Caco-2 (cell line): ENCODE results near the gene DTD2. TPM values are rescaled to one million over a fixed set of nuclear protein-coding genes. Genes with fewer than 3 reads are reported as not detected.
A peak's percentile ranks its signal among the peaks of the same experiment; 100 is the strongest.

Experiments used
- BruUV-seq: library from RNA; stranded (reverse); fragments of 400-500 nt; replicated peaks from 2 replicates; lab custom pipeline; 2021; lab: Mats Ljungman, UMichigan
- CTCF ChIA-PET: fragments of 300-600 bp; sonication (Branson Sonifier 250); formaldehyde crosslinking; loops from one replicate; lab custom pipeline; 2022; ENCODE audit warnings: antibody characterized with exemption; lab: Charles Lee
- POLR2A ChIA-PET: fragments of 300-600 bp; sonication (Branson Sonifier 250); formaldehyde crosslinking; loops from one replicate; lab custom pipeline; 2022; ENCODE audit warnings: antibody characterized with exemption; lab: Charles Lee
- DNase-seq, 2 experiments: peaks; one replicate each; pipeline versions ENCODE4 v3.0.0 to v3.0.0-alpha.2; 2020 to 2022
- H3K27me3 ChIP-seq: replicated peaks from 2 replicates; pipeline ENCODE4 v1.6.0; 2011; ENCODE audit warnings: low read length; ENCODE audit not compliant: control insufficient read depth, insufficient read depth
- H3K36me3 ChIP-seq: 2 replicates; pipeline ENCODE4 v1.5.1; 2011; ENCODE audit warnings: low read length; ENCODE audit not compliant: control insufficient read depth, insufficient read depth
- H3K4me1 ChIP-seq: fragments of 250-450 bp; sonication (Bioruptor Pico); 2 replicates; pipeline ENCODE4 v1.5.1; 2020; ENCODE audit warnings: mild to moderate bottlenecking
- H3K4me3 ChIP-seq: 2 replicates; pipeline ENCODE4 v1.5.1; 2011; ENCODE audit warnings: low read depth, mild to moderate bottlenecking, control low read depth, low read length
- H3K9me3 ChIP-seq: fragments of 250-450 bp; sonication (Bioruptor Pico); 2 replicates; pipeline ENCODE4 v1.5.1; 2020; ENCODE audit warnings: mild to moderate bottlenecking, moderate library complexity
- H3K27ac Mint-ChIP-seq: one replicate; pipeline ENCODE4 v1.8.0; 2022; ENCODE audit warnings: mixed read lengths; ENCODE audit not compliant: unreplicated experiment
- H3K27me3 Mint-ChIP-seq: one replicate; pipeline ENCODE4 v1.8.0; 2022; ENCODE audit warnings: mixed read lengths; ENCODE audit not compliant: insufficient read depth, unreplicated experiment
- H3K36me3 Mint-ChIP-seq: one replicate; pipeline ENCODE4 v1.8.0; 2022; ENCODE audit warnings: mild to moderate bottlenecking, mixed read lengths; ENCODE audit not compliant: insufficient read depth, unreplicated experiment
- H3K4me1 Mint-ChIP-seq: one replicate; pipeline ENCODE4 v1.8.0; 2022; ENCODE audit warnings: low read depth, mixed read lengths; ENCODE audit not compliant: unreplicated experiment
- H3K4me3 Mint-ChIP-seq: one replicate; pipeline ENCODE4 v1.8.0; 2022; ENCODE audit warnings: mild to moderate bottlenecking, moderate library complexity, mixed read lengths; ENCODE audit not compliant: unreplicated experiment
- H3K9me3 Mint-ChIP-seq: one replicate; pipeline ENCODE4 v1.8.0; 2022; ENCODE audit warnings: mixed read lengths; ENCODE audit not compliant: unreplicated experiment
- intact Hi-C: fragments of 100-400 bp; cut with micrococcal nuclease; formaldehyde crosslinking; loops from one replicate; pipeline ENCODE4 v1.10.0; 2022; ENCODE audit not compliant: unreplicated experiment
- total RNA-seq: library from RNA; stranded (reverse); gene quantifications from 2 replicates; pipeline ENCODE4 v1.2.3, GENCODE V29; 2022
- TF ChIP-seq, protein P1 (sequence below), 2 experiments: fragments of 200-600 bp in 1 of 2; IDR thresholded peaks; 1 replicate in 1 of 2; 2 replicates in 1 of 2; pipeline versions ENCODE4 v1.5.1 to v1.8.0; 2011 to 2022; ENCODE audit warnings: antibody characterized with exemption in 1 of 2, control low read depth in 1 of 2, inconsistent platforms in 1 of 2, low read depth in 1 of 2, low read length in 1 of 2, mild to moderate bottlenecking in 1 of 2, moderate library complexity in 1 of 2; ENCODE audit not compliant: insufficient read depth in 1 of 2, severe bottlenecking in 1 of 2, unreplicated experiment in 1 of 2

The DTD2 gene
- total RNA-seq, 1 experiment from 2014 or later = 20.0 TPM

- H3K36me3 Mint-ChIP-seq = peaks cover 5% of the 10 kb centered on the region
- H3K27me3 Mint-ChIP-seq = no peaks in the 10 kb centered on the region
- no peaks in the 10 kb centered on the region for H3K27me3 ChIP-seq
- H3K4me1 Mint-ChIP-seq = no peaks in the 10 kb centered on the region
- intact Hi-C loops = no loop called here
- H3K36me3 ChIP-seq = no peaks in the 10 kb centered on the region; the same call in 1 of the 2 replicates
- H3K4me3 ChIP-seq = no peak overlapping the region
- no TSS peak for BruUV-seq
- no peaks in the 10 kb centered on the region for H3K4me1 ChIP-seq
- no peaks in the 10 kb centered on the region for H3K9me3 Mint-ChIP-seq
- no peak overlapping the region for H3K27ac Mint-ChIP-seq
- H3K4me3 Mint-ChIP-seq = no peak overlapping the region
- CTCF ChIA-PET = interaction anchor here (0.5 to 1.7 kb wide), 3 partner anchors 29 to 414 kb away, joined by 3 to 8 read pairs (median 3); partner anchors contain the start of gene HEATR5A
- no peaks in the 10 kb centered on the region for H3K9me3 ChIP-seq
- POLR2A ChIA-PET = interaction anchor here (1.8 kb wide), 1 partner anchor 29 kb away, joined by 12 read pairs; the partner anchor contains the start of gene HEATR5A
- DNase-seq = no peak
- TF ChIP-seq, protein P1, sequence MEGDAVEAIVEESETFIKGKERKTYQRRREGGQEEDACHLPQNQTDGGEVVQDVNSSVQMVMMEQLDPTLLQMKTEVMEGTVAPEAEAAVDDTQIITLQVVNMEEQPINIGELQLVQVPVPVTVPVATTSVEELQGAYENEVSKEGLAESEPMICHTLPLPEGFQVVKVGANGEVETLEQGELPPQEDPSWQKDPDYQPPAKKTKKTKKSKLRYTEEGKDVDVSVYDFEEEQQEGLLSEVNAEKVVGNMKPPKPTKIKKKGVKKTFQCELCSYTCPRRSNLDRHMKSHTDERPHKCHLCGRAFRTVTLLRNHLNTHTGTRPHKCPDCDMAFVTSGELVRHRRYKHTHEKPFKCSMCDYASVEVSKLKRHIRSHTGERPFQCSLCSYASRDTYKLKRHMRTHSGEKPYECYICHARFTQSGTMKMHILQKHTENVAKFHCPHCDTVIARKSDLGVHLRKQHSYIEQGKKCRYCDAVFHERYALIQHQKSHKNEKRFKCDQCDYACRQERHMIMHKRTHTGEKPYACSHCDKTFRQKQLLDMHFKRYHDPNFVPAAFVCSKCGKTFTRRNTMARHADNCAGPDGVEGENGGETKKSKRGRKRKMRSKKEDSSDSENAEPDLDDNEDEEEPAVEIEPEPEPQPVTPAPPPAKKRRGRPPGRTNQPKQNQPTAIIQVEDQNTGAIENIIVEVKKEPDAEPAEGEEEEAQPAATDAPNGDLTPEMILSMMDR (IDR thresholded peaks at IDR 0.05; ENCODE audit: insufficient read depth in 1 of 2, low read depth in 1 of 2, low read length in 1 of 2, severe bottlenecking in 1 of 2, unreplicated experiment in 1 of 2) = no peak
These were observed 8.2 kb downstream of the DTD2 start for GRCh38 chr14:31449136-31449535.

DNA sequence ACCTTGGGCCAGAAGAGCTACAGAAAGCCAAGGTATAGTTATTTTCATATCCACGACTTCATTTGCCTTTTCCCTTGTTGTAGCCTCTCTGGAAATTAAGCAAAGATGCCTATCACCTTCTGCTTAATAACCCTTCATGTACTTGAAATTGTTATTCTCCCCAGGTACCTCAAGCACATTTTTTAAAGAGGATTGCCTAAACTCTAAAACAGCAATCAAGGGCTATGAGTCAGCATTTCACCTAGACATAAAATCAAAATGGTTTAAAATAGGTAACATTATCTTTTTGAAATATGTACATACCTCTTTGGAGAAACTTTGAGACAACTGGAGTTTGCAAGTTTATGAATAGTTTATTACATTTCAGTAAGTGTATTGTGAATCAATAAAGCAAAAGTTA is 11.6 kb downstream of the DTD2 start:
- POLR2A ChIA-PET = no interaction called here
- TF ChIP-seq, protein P1 (IDR thresholded peaks at IDR 0.05; ENCODE audit: insufficient read depth in 1 of 2, low read depth in 1 of 2, low read length in 1 of 2, severe bottlenecking in 1 of 2, unreplicated experiment in 1 of 2) = no peak
- H3K9me3 Mint-ChIP-seq = no peaks in the 10 kb centered on the region
- Histone ChIP-seq H3K4me3 (no peak overlapping the region), H3K4me1 (peaks cover 22% of the 10 kb centered on the region), H3K27me3 (no peaks in the 10 kb centered on the region), H3K36me3 (no peaks in the 10 kb centered on the region), H3K9me3 (no peaks in the 10 kb centered on the region)
- intact Hi-C loops = no loop called here
- no TSS peak for BruUV-seq
- no peaks in the 10 kb centered on the region for H3K4me1 Mint-ChIP-seq
- CTCF ChIA-PET = no interaction called here
- H3K27ac Mint-ChIP-seq = no peak overlapping the region
- no peaks in the 10 kb centered on the region for H3K36me3 Mint-ChIP-seq
- H3K27me3 Mint-ChIP-seq = no peaks in the 10 kb centered on the region
- no peak overlapping the region for H3K4me3 Mint-ChIP-seq
- no peak for DNase-seq

- CTCF ChIA-PET = interaction anchor here (1.6 kb wide), 1 partner anchor 22 kb away, joined by 11 read pairs; the partner anchor contains the start of gene HEATR5A
- TF ChIP-seq, protein P1 (IDR thresholded peaks at IDR 0.05; ENCODE audit: insufficient read depth in 1 of 2, low read depth in 1 of 2, low read length in 1 of 2, severe bottlenecking in 1 of 2, unreplicated experiment in 1 of 2) = no peak
- Mint-ChIP-seq H3K27ac (peak overlapping the region; percentile 12), H3K27me3 (no peaks in the 10 kb centered on the region), H3K36me3 (no peaks in the 10 kb centered on the region), H3K9me3 (no peaks in the 10 kb centered on the region), H3K4me1 (no peaks in the 10 kb centered on the region), H3K4me3 (no peak overlapping the region)
- Histone ChIP-seq H3K4me3 (no peak overlapping the region), H3K36me3 (no peaks in the 10 kb centered on the region), H3K9me3 (peaks cover 3% of the 10 kb centered on the region; the same call in 1 of the 2 replicates), H3K27me3 (no peaks in the 10 kb centered on the region), H3K4me1 (peaks cover 22% of the 10 kb centered on the region)
- no peak for DNase-seq
- no TSS peak for BruUV-seq
- intact Hi-C loops = no loop called here
- POLR2A ChIA-PET = interaction anchor here (1.2 kb wide), 1 partner anchor 22 kb away, joined by 13 read pairs; the partner anchor contains the start of gene HEATR5A
These were observed 15.0 kb downstream of the DTD2 start for GRCh38 chr14:31442284-31442683.
